SU-DHL-6 (cell line): ENCODE data around the gene ATF7IP.

ENCODE experiments used
- CTCF ChIP-seq: fragments of 200-600 bp; sonication (generic); IDR thresholded peaks from one replicate; pipeline ENCODE4 v1.5.1; 2017; ENCODE audit warnings: antibody characterized with exemption, mild to moderate bottlenecking, low read length, moderate library complexity; ENCODE audit not compliant: insufficient read depth, poor library complexity, severe bottlenecking
- EZH2phosphoT487 ChIP-seq: fragments of 200-600 bp; sonication (generic), shearing (Covaris generic); conservative IDR thresholded peaks from 2 replicates; pipeline ENCODE4 v1.6.1; 2018; ENCODE audit warnings: mild to moderate bottlenecking, antibody characterized with exemption, low read length, moderate library complexity, mixed read lengths

GRCh38 chr12:14396071-14396470 lies 30.6 kb downstream of the ATF7IP start:
- TF ChIP-seq CTCF = no peak
- no peak for TF ChIP-seq EZH2phosphoT487
